ENCODE measurements around the gene GLTPD2.

Gene GLTPD2

GRCh38 chr17:4806456-4806776 is 17.7 kb downstream of the GLTPD2 start:
- peak overlapping the region; percentile 70 for H3K4me3 ChIP-seq (replicated peaks; ENCODE audit: low read depth, low read length)
- TF ChIP-seq, protein P1, sequence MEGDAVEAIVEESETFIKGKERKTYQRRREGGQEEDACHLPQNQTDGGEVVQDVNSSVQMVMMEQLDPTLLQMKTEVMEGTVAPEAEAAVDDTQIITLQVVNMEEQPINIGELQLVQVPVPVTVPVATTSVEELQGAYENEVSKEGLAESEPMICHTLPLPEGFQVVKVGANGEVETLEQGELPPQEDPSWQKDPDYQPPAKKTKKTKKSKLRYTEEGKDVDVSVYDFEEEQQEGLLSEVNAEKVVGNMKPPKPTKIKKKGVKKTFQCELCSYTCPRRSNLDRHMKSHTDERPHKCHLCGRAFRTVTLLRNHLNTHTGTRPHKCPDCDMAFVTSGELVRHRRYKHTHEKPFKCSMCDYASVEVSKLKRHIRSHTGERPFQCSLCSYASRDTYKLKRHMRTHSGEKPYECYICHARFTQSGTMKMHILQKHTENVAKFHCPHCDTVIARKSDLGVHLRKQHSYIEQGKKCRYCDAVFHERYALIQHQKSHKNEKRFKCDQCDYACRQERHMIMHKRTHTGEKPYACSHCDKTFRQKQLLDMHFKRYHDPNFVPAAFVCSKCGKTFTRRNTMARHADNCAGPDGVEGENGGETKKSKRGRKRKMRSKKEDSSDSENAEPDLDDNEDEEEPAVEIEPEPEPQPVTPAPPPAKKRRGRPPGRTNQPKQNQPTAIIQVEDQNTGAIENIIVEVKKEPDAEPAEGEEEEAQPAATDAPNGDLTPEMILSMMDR (IDR thresholded peaks at IDR 0.05; ENCODE audit: low read length, missing control alignments), result no peak
- no peak for DNase-seq (ENCODE audit: low read depth)

DNA sequence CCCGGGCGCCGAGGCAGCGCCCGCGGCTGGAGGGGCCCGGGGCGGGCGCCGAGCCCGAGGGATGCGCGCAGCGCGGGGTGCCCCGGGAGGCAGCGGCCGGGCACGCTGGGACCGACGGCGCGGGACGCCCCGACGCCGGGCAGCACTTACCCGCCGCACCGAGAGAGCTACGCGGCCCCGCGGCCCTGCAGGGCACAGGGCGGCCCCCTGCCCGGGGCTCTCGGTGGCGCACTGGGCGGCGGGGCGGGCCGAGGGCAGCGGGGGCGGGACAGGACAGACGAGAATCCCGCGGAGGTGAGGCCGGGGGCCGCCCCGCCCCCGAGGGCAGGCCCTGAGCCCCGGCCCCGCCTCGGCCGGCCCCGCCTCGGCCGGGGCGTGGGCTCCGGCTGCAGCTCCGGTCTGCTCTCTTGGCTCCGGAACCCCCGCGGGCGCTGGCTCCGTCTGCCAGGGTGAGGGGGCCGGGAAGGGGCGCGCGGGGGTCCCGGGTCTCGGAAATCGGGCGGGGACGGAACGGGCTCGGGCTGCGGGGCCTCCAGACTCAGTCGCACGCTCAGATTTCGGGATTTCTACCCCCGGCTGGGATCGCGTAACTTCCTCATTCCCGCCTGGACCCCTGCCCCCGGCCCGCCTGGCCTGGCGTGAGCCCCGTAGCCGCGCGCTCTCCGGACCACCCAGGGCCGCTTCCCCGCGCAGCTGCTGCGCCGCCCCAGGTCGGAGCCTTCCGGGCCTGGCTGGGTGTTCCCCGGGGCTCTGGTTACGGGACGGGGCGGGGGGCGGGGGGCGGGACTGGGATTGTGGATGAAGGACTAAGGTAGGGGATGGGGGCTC is 18.2 kb downstream of the GLTPD2 start, which contains the start of gene PLD2:
PLD2 (plus strand) TSS at position 376 of the 828 bp plus-strand sequence. CDS start 621 bp downstream, outside the sequence.
- peak; percentile 70 for DNase-seq (ENCODE audit: low read depth)

GRCh38 chr17:4807605-4808377 is 19.0 kb downstream of the GLTPD2 start:
- TF ChIP-seq, protein P1 (IDR thresholded peaks at IDR 0.05; ENCODE audit: low read length, missing control alignments), result no peak
- no peak for DNase-seq (ENCODE audit: low read depth)
- peak overlapping the region; percentile 70 for H3K4me3 ChIP-seq (replicated peaks; ENCODE audit: low read depth, low read length)

More for the DNA sequence above, 18.2 kb downstream of the GLTPD2 start, which contains the start of gene PLD2:
- peak within 1 kb of the TSS; percentile 70 for H3K4me3 ChIP-seq (replicated peaks; ENCODE audit: low read depth, low read length)
- TF ChIP-seq, protein P1 (IDR thresholded peaks at IDR 0.05; ENCODE audit: low read length, missing control alignments), result no peak

GRCh38 chr17:4808378-4808767 is 19.6 kb downstream of the GLTPD2 start:
- DNase-seq (ENCODE audit: low read depth), result no peak
- TF ChIP-seq, protein P1 (IDR thresholded peaks at IDR 0.05; ENCODE audit: low read length, missing control alignments), result no peak
- H3K4me3 ChIP-seq (replicated peaks; ENCODE audit: low read depth, low read length), result no peak overlapping the region

GRCh38 chr17:4810696-4811290 is 22.0 kb downstream of the GLTPD2 start:
- DNase-seq (ENCODE audit: low read depth), result no peak
- TF ChIP-seq, protein P1 (IDR thresholded peaks at IDR 0.05; ENCODE audit: low read length, missing control alignments), result no peak
- H3K4me3 ChIP-seq (replicated peaks; ENCODE audit: low read depth, low read length), result no peak overlapping the region

DNA sequence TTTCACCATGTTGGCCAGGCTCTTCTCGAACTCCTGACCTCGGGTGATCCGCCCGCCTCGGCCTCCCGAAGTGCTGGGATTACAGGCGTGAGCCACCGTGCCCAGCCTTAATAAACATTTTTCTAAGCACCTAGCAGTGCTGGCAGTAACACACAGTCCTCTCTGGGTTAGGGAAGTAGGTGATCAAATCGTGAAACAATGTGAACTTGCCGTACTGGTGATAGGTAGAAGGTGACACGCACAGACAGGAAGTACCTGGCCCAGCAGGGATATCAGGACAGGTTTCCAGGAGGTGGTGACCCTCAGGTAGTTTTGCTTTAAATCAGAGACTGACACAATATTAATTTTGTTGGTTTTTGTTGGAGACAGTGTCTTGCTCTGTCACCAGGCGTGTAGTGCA is 22.7 kb downstream of the GLTPD2 start:
- DNase-seq (ENCODE audit: low read depth), result no peak
- TF ChIP-seq, protein P1 (IDR thresholded peaks at IDR 0.05; ENCODE audit: low read length, missing control alignments), result no peak
- no peak overlapping the region for H3K4me3 ChIP-seq (replicated peaks; ENCODE audit: low read depth, low read length)

Data from fibroblast of pulmonary artery (primary cell).